Psoas muscle (tissue), 8 donors: Measurements from ENCODE around the gene FMN2. TPM values are rescaled to one million over a fixed set of nuclear protein-coding genes. Genes with fewer than 3 reads are reported as not detected.

Experiments used
- ATAC-seq, 4 donors: fragments of 200-7000 bp; cut with Tn5 transposase; one replicate each; pipeline ENCODE4 v1.9.1; 2020; ENCODE audit warnings: moderate library complexity in 3 of 4, mild to moderate bottlenecking in 2 of 4
- DNase-seq, 2 donors: peaks; one replicate each; pipeline ENCODE4 v3.0.0-alpha.2; 2020
- H3K27ac ChIP-seq: fragments of 200-600 bp; one replicate; pipeline ENCODE4 v1.8.0; 2022
- H3K27me3 ChIP-seq, 3 donors: fragments of 200-600 bp in 1 of 3; one replicate each; pipeline versions ENCODE4 v1.6.1 to v1.8.0; 2013 to 2022; ENCODE audit warnings: low read length in 2 of 3, mild to moderate bottlenecking in 2 of 3, moderate library complexity in 1 of 3; ENCODE audit not compliant: insufficient read depth in 3 of 3
- H3K36me3 ChIP-seq, 2 donors: fragments of 200-600 bp in 1 of 2; one replicate each; pipeline versions ENCODE4 v1.6.1 to v1.8.0; 2013 to 2022; ENCODE audit warnings: low read depth in 1 of 2, mild to moderate bottlenecking in 1 of 2, moderate library complexity in 1 of 2; ENCODE audit not compliant: insufficient read depth in 1 of 2
- H3K4me1 ChIP-seq: fragments of 200-600 bp; one replicate; pipeline ENCODE4 v1.8.0; 2022
- H3K4me3 ChIP-seq: fragments of 200-600 bp; one replicate; pipeline ENCODE4 v1.8.0; 2022; ENCODE audit warnings: mild to moderate bottlenecking
- H3K9me3 ChIP-seq: fragments of 200-600 bp; one replicate; pipeline ENCODE4 v1.8.0; 2022
- WGBS, 3 donors: extraction: QIAGEN DNeasy Blood & Tissue Kit; methylation state at CpG; one replicate each; pipeline versions ENCODE4 v1.1.6 to v1.1.7; 2013; 5-methylcytosine and 5-hydroxymethylcytosine counted together
- intact Hi-C, 2 donors: fragments of 100-400 bp; cut with DNase I; formaldehyde crosslinking; loops; one replicate each; pipeline versions ENCODE4 v1.11.0 to v1.14.2; 2022
- polyA plus RNA-seq, 3 donors: library from polyadenylated mRNA; stranded (reverse); fragments of 200-250 nt; gene quantifications; one replicate each; pipeline ENCODE4 v1.2.3, GENCODE V29; 2013
- total RNA-seq, 4 donors: library from RNA; stranded (reverse); fragmentation: NEBNext Ultra II Directional in 2 of 4; extraction: Animal tissue kit (Norgen Biotek cat#: 25700) in 2 of 4; gene quantifications; one replicate each; pipeline versions ENCODE4 v1.2.1 to v1.2.4, GENCODE V29; 2021 to 2023
- TF ChIP-seq, protein P1 (sequence below): fragments of 200-600 bp; IDR thresholded peaks from one replicate; pipeline ENCODE4 v1.8.0; 2022; ENCODE audit warnings: antibody characterized with exemption
- donor health status: healthy with polysubstance abuse.
- donor health status: DM: no; HTN: no; CAD: no; lungs with moderate emphysema.
- donor health status: Bipolar disorder and iron deficiency.
- donor health status: healthy.
- donor health status: DM: yes; HTN: yes; CAD: no.
- donor health status: DM: no; HTN: no; CAD: no.
- donor health status: DM: no; HTN: no; CAD: no.
- donor health status: DM: yes; HTN: yes; CAD: no.

Gene FMN2
- total and polyA plus RNA-seq, 7 donors = 0.15 to 1.1 (median 0.52) TPM; not detected in 2

- Histone ChIP-seq H3K36me3 (no peaks in the 10 kb centered on the region), H3K9me3 (no peaks in the 10 kb centered on the region), H3K4me1 (no peaks in the 10 kb centered on the region), H3K4me3 (no peak overlapping the region), H3K27me3 (no peaks in the 10 kb centered on the region), H3K27ac (no peak overlapping the region)
- intact Hi-C loops = no loop called here
- WGBS, 3 donors = 92 to 93% (median 93%) methylated on average over 4 of the region's 4 CpGs
- no peak for ATAC-seq
- TF ChIP-seq, protein P1, sequence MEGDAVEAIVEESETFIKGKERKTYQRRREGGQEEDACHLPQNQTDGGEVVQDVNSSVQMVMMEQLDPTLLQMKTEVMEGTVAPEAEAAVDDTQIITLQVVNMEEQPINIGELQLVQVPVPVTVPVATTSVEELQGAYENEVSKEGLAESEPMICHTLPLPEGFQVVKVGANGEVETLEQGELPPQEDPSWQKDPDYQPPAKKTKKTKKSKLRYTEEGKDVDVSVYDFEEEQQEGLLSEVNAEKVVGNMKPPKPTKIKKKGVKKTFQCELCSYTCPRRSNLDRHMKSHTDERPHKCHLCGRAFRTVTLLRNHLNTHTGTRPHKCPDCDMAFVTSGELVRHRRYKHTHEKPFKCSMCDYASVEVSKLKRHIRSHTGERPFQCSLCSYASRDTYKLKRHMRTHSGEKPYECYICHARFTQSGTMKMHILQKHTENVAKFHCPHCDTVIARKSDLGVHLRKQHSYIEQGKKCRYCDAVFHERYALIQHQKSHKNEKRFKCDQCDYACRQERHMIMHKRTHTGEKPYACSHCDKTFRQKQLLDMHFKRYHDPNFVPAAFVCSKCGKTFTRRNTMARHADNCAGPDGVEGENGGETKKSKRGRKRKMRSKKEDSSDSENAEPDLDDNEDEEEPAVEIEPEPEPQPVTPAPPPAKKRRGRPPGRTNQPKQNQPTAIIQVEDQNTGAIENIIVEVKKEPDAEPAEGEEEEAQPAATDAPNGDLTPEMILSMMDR = no peak
- DNase-seq = no peak
Measured at GRCh38 chr1:240394353-240394752, 302.7 kb downstream of the FMN2 start.

DNA sequence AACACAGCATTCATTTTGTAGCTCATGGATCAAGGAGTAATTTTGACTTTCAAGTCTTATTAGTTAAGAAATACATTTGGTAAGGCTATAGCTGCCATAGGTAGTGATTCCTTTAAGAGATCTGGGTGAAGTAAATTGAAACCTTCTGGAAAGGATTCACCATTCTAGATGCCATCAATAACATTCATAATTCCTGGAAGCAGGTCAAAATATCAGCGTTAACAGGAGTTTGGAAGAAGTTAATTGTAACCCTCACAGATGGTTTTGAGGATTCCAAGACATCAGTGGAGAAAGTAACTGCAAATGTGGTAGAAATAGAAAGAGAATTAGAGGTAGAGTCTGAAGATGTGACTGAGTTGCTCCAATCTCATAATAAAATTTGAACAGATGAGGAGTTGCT is 303.7 kb downstream of the FMN2 start:
- ATAC-seq = no peak
- Histone ChIP-seq H3K36me3 (no peaks in the 10 kb centered on the region), H3K4me3 (no peak overlapping the region), H3K27me3 (no peaks in the 10 kb centered on the region), H3K4me1 (no peaks in the 10 kb centered on the region), H3K27ac (no peak overlapping the region), H3K9me3 (no peaks in the 10 kb centered on the region)
- intact Hi-C loops = no loop called here
- 35 to 54% (median 46%) methylated on average over 1 of the region's 1 CpG for WGBS, 3 donors
- TF ChIP-seq, protein P1 = no peak
- DNase-seq = no peak

- intact Hi-C loops = no loop called here
- TF ChIP-seq, protein P1 = no peak
- no peak overlapping the region for H3K27ac ChIP-seq
Measured at GRCh38 chr1:240399381-240399780, 307.7 kb downstream of the FMN2 start.

GRCh38 chr1:240401731-240402130 is 310.0 kb downstream of the FMN2 start:
- intact Hi-C loops = no loop called here
- Histone ChIP-seq H3K27ac (no peak overlapping the region), H3K4me1 (no peaks in the 10 kb centered on the region), H3K36me3 (no peaks in the 10 kb centered on the region), H3K27me3 (no peaks in the 10 kb centered on the region), H3K9me3 (no peaks in the 10 kb centered on the region), H3K4me3 (no peak overlapping the region)
- ATAC-seq (no peak), DNase-seq (no peak)
- 62 to 72% (median 65%) methylated on average over 4 of the region's 4 CpGs for WGBS, 3 donors
- TF ChIP-seq, protein P1 = no peak

More at GRCh38 chr1:240399381-240399780, 307.7 kb downstream of the FMN2 start:
- ATAC-seq (no peak), DNase-seq (no peak)
- Histone ChIP-seq H3K4me3 (no peak overlapping the region), H3K27me3 (no peaks in the 10 kb centered on the region), H3K9me3 (no peaks in the 10 kb centered on the region), H3K36me3 (no peaks in the 10 kb centered on the region), H3K4me1 (no peaks in the 10 kb centered on the region)
- 55 to 56% (median 55%) methylated on average over 6 of the region's 6 CpGs for WGBS, 3 donors

GRCh38 chr1:240402326-240402725 is 310.6 kb downstream of the FMN2 start:
- H3K4me1 ChIP-seq = no peaks in the 10 kb centered on the region
- no peak overlapping the region for H3K4me3 ChIP-seq
- intact Hi-C loops = no loop called here
- TF ChIP-seq, protein P1 = no peak
- 55 to 62% (median 60%) methylated on average over 4 of the region's 4 CpGs for WGBS, 3 donors
- no peak for ATAC-seq
- no peaks in the 10 kb centered on the region for H3K27me3 ChIP-seq
- no peak overlapping the region for H3K27ac ChIP-seq
- DNase-seq = no peak
- no peaks in the 10 kb centered on the region for H3K36me3 ChIP-seq
- no peaks in the 10 kb centered on the region for H3K9me3 ChIP-seq
